Central memory CD4-positive, alpha-beta T cell (primary cell): Measurements from ENCODE around the gene RRAS.
A peak's percentile ranks its signal among the peaks of the same experiment; 100 is the strongest.

Source experiments
- DNase-seq: peaks from one replicate; pipeline ENCODE4 v3.0.0; 2022

Gene RRAS

DNA sequence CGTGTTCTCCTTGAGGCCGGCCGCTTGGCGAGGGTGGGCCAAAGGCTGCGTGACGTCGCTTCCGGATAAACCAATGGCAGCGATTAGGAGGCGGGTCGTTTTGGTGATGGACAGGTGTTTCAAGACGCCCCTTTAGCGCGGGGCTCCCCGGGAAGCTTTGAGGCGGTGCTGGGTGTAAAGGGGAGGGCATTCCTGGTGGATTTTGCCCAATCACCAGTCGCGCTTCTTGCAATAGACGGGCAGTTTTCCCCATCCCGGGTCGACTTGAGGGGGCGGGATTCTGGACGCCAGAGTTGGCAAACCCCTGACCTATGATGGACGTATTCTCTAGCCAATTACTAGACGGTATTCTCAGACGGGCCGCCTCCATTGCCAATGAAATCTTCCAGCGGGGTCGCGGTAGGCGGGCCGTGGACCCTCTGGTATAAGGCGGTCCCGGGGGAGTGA, 36.9 kb upstream of the RRAS start:
- DNase-seq, result peak; percentile 98

DNA sequence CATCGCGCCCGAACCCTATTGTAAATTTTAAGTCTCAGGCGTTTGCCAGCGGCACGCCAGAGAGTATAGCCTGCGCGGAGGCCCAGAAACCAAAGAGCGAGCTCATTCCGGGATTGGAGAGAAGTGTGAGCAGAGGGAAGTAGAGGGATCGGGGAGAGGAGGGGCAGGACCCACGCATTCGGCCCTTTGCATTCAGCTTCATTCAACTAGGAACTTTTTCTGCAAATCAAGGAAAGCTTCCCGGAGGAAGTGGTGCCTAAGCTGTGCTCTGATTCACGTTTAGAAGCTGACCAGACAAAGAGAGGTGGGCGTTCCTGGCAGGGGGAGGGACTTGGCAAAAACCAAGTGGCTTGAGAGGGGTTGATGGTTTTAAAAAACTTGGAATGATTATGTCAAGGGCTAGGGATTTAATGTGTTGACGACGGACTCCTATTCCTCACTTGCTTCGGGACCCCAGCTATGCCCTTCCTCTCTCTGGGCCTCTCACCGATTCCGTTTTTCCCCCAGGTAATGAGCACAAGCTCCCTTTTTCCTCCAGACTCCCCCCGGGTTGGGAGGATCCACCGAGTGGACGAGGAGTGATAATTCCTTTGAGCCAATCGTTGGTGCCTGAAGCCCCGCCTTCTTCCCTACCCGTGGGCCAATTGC, 36.3 kb upstream of the RRAS start:
- no peak for DNase-seq

DNA sequence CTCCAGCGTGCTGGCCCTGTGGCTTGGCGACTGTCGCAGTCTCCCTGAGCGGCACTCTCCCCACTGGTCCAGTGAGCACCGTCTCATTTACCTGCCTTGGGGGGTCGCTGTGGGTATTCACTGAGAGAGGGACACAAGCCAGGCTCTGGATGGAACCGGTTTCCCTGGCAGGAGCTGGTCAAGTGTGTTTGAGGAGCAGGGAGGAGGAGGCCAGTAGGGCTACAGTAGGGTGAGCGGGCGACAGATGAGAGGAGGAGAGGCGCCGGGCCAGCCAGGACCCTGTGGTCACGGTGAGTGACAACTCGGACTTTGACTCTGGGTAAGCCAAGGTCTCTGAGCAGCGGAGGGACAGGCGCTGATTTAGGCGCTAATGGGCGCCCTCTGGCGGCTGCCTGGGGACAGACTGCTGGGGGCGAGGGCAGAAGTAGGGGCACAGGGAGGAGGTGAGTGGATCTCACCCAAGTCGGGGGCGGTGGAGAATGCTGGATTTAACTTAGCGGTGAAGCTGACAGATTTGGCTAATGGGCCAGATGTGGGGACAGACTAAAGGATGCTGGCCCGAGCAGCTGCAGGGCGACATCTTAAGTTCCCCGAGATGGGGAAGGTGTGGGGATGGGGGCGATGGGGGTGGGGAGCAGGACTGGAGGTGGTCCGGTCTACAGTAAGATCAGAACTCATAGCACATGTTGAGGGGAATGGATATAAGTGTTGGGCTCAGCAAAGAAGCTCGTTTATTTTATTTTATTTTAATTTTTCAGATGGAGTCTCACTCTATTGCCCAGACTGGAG, 32.4 kb upstream of the RRAS start:
- peak; percentile 61 for DNase-seq

DNA sequence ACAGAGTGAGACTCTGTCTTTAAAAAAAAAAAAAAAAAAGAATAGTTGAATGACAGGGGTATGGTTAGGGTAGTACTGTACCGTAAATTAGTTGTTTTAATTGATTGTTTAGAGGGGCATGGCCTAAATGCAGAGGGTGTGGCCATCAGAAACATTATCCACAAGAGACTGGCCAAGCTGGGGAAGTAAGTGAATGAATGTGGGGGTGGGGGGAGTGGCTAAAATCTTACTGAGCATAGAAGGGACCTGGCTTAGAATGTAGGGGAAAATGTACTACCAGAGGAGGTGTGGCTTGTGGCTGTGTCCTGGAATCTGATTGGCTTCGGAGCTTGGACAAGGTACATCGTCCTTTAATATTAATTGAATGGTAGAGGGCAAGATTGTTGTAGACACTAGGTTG, 29.6 kb upstream of the RRAS start:
- no peak for DNase-seq

DNA sequence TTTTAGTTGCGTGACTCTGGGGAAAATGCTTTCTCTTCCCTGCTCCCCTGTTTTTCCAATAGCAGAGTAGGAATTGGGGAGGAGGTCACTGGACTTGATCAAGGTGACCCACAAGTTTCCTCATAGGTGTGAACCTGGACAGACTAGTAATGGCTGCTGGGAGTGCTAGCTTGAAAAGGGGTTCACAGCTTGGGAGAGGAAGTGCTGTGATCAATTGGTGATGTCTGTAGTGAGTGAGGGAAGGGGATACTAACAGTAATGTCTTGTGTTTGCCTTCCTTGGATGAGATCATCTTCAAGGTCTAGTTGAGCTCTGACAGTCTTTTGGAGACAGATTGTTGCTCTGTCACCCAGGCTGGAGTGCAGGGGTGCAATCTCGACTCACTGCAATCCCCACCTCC, 27.5 kb upstream of the RRAS start:
- DNase-seq, result no peak

DNA sequence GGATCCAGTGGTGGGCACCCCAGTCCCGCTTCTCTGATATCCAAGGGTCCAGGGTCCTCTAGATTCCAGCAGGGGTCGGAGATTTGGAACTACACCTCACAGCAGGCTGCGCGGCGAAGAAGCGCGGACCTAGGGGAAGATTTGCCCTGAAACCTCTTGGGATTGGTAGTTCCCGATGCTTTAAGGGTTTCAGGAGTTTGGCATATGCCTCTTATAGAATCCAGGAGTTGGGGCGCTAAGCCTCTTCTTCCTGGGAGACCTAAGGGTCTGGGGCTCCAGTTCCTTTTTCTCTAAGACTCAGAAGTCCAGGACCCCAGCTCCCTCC, 26.1 kb upstream of the RRAS start:
- no peak for DNase-seq

DNA sequence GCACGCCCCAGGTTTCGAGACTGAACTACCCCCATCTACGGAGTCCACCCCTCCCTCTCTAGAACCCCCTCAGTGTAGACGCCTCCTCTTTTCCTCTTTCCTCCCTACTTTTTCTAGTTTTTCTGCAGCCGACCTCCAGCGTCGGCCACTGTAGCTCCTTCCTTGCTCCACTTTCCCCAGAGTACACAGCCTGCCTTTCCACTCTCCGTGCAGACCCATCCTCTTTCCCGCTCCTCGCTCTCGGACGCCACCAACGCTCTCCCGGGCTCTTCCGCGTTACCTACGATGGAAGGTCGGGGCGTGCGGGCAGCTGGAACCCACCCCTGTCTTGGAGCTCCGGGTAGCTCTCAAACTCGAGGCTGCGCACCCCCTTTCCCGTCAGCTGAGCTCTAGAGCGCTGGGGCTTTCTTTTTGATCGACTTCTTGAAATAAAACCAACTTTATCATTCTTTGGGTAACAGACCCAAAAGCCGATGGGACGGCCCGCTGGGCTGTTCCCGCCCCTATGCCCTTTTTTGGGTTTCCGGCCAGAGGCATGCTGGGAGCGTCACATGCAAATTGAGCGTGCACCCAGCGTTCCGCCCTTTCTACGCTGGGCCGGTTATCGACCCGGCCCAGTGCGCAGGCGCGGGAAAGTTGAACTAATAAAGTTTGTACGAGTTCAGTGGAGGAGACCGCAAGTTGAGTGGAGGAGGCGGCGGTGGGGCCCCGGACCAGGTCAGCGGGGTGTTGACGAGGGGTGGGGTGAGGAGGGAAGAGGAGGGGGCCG, 25.6 kb upstream of the RRAS start, which contains the start of the genes BCL2L12 and IRF3:
TSS of gene BCL2L12 (plus strand) at position 583 of the 769 bp plus-strand sequence. CDS start 760 bp downstream, outside the sequence.
TSS of gene IRF3 (minus strand) at position 507 of the 769 bp plus-strand sequence. CDS start 1,019 bp downstream, outside the sequence.
- DNase-seq, result peak; percentile 98

DNA sequence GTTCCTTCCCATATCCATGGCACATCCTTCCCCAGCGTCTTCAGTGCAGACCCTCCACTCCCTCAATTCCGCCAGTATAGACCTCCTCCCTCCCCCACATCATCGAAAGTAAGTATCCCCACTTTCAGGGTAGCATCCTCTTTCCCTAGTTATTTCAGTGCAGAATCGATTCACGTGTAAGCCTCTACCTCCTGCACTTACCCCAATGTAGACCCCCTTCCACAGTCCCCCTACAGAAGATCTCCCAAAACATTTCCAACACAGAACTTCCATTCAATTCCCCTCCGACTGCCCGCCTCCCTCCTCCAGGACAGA, 25.1 kb upstream of the RRAS start:
- DNase-seq, result no peak

DNA sequence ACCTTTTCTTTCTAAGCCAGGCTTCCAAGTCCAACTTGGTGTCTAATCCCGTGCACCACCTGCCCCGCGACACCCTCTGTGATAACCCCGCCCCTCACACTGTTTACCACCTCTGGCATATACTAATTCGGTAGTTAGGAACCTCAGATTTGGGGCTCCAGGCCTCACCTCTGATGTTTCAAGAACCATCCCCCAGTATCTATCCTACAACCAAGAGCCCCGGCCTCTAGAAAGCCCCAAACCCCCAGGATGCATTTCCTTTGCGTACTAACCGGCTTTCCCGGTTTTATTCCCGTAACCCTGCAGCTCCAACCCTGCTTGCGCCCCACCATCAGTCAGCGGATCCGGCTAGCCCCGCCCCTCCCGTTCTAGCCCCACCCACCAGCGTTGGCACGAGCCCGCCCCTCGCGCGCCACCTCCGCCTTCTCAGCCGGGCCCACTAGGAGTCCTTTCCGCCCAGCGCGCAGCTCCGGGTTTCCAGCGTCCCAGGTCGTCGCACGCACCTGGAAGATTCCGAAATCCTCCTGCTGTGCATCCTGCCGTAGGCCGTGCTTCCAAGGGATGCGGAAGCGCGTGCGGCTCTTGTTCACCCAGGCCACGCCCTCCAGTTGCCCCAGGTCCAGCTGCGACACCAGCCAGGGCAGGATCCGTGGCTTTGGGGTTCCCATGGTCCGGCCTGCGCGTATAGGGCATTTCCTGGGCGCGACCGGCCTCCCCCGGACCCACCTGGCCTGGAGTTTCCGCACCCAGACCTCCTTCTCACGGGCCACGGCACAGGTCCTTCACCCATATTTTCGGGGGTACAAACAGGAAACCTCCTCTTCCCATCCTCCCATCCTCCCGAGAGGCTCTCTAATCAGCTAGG, 24.5 kb upstream of the RRAS start:
- peak; percentile 81 for DNase-seq

DNA sequence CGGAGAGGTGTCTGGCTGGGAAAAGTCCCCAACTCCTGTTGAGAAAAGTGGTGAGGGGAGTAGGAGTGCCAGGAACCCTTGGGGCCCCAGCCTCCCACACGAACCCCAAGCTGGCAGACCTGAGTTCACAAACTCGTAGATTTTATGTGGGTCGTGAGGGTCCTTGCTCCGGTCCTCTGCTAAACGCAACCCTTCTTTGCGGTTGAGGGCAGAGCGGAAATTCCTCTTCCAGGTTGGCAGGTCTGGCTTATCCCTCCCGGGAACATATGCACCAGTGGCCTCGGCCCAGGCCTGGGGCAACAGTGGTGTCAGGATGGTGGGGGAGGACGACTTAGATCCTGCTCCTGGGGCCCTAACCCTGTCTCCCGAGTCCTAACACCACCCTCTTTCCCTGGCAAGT, 23.3 kb upstream of the RRAS start:
- no peak for DNase-seq

DNA sequence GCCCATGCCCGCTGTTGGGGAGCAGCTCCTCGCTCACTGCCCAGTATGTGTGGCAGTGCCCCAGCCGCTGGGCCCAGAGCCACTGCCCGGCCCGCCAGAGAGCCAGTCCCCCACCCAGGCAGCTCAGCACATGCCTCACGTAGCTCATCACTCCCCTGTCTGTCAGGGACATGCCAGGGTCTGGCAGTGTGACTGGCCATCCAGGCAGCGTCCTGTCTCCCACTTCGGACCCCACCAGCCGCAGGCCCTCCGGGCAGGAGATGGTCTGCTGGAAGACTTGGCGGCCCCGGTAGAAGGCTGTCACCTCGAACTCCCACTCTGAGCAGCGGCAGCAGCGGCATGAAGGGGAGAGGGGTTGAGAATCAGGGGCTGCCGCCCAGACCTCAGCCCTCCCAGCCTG, 22.1 kb upstream of the RRAS start:
- DNase-seq, result no peak

DNA sequence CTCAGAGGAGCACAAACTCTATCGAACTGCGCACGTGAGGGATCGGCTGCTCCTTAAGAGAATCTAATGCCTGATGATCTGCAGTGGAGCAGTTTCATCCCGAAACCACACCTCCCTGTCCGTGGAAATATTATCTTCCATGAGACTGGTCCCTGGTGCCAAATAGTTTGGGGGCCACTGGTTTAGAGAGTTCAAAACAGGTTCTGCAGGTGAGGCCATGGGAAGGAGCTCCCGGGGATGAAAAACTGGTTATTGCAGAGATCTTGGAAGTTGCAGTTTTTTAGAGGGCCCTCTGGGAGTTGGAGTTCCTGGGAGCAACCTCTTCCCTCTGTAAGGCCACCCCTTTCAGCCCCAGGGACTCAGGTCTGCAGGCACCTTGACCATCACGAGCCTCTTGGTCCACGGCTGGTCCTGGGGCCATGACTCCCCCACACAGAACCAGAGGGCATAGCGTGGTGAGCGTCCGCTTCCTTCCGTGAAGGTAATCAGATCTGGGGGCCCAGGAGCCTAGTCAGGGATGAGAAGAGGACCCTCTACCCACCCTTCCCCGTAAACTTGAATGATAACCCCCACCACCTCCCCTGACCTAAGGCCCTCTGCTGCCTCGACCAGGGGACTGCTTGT, 20.5 kb upstream of the RRAS start:
- DNase-seq, result no peak

DNA sequence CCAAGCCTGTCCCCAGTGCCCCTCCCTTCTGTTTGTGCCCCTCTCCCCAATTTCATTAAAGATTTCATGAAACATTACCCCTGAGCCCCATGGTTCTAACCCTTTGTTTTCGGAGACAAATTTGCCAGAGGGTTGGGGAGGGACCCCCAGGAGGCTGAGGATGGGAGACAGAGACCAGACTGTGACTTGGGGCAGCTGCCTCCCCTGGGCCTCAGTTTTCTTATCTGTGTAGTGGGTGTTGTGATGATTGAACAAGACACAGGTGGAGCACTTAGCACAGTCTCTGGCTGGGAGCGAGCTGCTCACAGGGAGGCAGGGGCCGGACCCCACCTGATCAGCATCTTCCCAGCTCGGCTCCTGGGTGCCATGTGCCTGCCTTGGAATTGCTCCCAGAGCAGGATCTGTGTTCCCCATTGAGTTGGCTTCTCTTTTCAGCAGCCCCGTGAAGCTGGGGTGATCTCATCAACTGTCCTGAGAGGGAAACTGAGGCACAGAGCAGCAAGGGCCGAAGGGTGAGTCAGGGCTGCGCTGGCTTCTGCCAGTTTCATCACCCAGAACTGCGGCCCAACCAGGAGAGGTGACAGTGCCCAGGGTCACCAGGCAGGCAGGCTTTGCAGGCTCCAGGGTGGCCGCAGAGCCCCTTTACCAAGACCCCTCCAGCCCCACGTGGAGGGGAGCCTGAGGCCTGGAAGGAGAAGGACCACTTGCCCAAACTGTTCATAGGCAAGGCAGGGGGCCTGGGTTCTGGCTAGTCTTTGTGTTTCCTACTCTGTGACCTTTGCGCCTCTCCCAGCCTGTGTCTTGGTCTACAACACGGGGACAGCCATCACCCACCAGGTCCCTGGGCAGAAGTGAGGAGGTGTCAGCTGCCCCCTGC, 18.9 kb upstream of the RRAS start:
- no peak for DNase-seq

DNA sequence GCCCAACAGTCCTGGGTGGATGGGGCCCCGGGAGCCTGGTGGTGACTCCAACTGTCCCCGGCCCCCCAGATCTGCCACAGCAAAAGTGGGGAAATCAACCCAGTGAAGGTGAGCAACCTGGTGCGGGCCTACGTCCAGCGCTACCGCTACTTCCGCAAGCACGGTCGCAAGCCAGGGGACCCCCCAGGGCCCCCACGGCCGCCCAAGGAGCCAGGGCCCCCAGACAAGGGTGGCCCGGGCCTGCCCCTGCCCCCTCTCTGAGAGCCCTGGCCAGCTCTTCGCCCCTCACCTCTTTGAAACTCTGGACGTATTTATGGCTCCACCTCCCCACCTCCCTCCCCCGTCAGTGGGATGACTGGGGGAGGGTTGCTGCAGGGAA, 18.2 kb upstream of the RRAS start:
- DNase-seq, result no peak

DNA sequence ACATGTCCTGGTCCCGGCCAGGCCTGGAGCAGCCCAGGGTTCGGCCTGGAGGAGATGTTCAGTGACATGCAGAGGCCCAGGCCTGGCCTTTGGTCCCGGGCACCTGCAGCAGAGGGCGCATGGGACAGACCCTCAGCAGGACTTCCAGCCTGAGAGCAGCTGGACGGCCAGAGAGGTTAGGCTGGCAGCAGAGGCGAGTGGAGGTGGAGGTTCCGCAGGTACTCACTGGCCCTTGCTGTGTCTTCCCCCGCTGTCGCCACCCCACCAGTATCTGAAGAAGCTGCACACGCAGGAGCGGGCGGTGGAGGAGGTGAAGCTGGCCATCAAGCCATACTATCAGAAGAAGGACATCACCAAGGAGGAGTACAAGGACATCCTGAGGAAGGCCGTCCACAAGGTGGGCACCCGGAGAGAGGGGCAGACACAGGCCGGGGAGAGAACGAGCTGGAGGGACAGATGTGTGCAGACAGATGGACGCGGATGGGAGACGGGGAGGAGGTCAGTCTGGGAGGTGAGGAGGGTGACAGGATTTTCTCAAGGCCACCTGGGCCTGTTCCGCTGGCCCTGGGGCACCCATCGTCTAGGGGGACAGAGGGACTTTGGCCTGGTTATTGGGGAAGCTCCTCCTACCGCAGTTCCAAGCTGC, 17.7 kb upstream of the RRAS start:
- no peak for DNase-seq

DNA sequence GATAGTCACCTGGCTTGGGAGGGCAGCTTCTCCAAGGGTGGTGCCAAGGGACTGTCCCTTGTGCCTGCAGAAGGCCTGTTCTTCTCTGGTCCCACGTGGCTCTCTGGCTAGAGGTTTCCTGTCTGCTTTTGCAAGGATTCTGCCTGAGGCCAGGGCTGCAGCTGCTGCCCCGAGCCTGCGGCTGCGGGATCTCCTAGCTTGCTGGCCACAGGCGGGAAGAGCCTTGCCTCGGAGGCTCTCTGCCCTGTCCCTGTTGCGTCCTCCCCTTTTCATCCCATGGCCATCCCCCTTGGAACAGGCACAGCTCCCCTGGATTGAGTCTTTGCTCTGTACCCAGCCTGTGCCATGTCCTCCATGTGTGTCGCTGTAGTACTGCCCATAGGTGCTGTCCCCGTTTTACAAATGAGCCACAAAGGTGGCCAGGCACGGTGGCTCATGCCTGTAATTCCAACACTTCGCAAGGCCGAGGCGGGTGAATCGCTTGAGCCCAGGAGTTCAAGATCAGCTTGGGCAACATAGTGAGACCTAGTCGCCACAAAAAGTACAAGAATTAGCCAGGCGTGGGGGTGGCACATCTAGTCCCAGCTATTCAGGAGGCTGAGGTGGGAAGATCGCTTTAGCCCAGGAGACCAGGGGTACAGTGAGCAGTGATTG, 16.6 kb upstream of the RRAS start:
- DNase-seq, result no peak

DNA sequence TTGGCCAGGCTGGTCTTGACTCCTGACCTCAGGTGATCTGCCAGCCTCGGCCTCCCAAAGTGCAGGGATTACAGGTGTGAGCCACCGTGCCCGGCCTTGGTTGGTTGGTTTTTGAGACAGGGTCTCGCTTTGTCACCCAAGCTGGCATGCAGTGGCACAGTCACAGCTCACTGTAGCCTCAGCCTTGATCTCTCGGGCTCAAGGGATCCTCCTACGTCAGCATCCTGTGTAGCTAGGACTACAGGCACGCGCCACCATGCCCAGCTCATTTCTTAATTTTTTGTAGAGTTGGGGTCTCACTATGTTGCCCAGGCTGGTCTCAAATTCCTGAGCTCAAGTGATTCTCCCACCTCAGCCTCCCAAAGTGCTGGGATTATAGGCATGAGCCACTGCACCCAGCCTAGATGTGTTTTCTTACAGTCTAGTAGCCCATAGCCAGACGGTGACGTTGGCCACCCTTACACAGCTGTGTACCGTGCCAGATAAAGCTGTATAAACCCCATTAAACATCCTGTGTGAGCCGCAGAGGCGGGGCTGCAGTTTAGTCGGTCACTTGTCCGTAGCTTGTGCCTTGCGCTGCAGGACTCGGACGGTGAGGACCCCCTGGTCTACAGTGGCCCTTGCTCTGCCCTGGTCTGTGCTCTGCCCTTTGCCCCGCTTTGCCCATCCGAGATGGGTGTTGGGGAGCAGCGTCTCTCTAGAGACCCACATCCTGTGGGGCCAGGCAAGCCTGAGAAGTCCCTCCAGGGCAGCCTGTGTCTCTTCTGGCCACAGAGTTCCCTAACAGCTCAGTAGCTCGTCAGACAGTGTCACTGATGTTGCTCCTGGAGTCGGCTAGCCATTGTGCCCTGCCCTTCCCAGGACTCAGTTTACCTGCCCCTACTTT, 15.9 kb upstream of the RRAS start:
- DNase-seq, result no peak

DNA sequence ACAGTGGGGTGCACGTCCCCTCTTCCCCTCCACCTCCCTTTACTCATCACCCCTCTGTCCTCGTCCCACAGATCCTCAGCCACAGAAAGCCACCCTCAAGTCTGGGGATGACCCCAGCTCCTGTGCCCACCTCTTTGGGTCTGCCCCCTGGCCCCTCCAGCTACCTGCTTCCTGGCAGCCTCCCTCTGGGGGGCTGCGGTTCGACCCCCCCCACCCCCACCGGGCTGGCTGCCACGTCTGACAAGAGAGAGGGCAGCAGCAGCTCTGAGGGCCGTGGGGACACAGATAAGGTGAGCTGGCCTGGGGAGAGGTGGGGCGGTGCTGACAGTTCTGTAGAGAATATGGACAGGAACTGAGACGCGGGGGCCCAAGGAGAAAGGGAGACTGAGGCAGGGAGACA, 14.6 kb upstream of the RRAS start:
- DNase-seq, result no peak

DNA sequence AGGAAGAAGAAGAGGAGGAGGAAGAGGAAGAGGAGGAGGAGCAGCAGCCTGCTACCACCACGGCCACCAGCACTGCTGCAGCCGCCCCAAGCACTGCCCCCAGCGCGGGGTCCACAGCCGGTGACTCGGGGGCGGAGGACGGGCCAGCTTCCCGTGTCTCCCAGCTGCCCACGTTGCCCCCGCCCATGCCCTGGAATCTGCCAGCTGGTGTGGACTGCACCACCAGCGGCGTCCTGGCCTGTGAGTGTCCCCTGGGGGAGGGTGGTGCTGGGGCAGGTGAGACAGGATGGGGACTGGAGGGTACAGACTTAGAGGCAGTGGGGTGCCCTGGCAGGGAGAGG, 13.5 kb upstream of the RRAS start:
- DNase-seq, result no peak
